LNCAP (cell line): ENCODE results near the gene MRO.

Experiments used
- TF ChIP-seq, protein P1 (sequence below): fragments of 450-650 bp; IDR thresholded peaks from 2 replicates; pipeline ENCODE4 v1.5.1; 2017; ENCODE audit warnings: mild to moderate bottlenecking

MRO gene

DNA sequence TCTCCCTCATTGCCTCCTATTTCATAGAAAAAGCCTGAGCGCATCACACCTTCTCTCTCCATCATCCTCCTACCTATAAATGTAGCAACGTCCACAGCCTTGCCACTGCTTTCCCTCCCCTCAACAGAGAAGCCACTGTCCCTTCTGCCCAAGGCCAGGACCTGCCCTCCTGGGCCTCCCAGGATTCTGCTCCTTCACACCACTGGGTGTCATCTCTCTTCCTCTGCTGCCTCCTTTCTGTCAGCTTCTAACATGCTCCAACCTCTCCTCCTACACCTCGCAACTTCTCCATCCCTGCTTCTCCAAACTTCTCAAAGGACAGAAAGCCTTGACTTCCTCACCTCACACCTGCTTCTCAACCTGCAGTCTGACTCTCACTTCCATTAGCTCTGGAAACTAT, 37.9 kb upstream of the MRO start:
- TF ChIP-seq, protein P1, sequence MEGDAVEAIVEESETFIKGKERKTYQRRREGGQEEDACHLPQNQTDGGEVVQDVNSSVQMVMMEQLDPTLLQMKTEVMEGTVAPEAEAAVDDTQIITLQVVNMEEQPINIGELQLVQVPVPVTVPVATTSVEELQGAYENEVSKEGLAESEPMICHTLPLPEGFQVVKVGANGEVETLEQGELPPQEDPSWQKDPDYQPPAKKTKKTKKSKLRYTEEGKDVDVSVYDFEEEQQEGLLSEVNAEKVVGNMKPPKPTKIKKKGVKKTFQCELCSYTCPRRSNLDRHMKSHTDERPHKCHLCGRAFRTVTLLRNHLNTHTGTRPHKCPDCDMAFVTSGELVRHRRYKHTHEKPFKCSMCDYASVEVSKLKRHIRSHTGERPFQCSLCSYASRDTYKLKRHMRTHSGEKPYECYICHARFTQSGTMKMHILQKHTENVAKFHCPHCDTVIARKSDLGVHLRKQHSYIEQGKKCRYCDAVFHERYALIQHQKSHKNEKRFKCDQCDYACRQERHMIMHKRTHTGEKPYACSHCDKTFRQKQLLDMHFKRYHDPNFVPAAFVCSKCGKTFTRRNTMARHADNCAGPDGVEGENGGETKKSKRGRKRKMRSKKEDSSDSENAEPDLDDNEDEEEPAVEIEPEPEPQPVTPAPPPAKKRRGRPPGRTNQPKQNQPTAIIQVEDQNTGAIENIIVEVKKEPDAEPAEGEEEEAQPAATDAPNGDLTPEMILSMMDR: no peak

DNA sequence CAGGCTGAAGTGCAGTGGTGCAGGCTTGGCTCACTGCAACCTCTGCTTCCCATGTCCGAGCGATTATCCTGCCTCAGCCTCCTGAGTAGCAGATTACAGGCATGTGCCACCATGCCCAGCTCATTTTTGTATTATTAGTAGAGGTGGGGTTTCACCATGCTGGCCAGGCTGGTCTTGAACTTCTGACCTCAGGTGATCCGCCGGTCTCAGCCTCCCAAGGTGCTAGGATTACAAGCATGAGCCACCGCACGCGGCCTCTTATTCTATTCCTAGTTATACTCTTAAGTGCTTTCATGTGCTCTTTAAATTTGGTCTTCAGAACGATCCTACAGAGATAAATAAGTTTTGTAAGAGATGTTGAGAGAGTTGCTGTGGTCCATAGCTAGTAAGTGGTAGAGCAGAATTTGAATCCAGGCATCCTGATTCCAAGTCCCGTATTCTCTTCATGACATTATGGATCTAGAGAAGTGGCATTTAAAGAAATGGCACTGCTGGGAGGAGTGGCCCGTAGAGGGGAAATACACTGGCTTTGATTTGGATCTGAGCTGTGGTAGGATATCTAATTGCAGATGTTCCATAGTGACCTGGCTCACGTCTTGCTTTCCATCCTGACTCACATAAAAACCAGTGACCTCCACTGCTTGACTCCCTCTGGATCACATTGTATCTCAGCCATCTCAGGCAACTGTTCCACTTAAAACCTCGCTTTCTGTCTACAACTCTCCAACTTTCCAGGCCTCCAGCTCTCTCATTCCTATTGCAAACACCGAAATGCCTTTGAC, 36.4 kb upstream of the MRO start:
- TF ChIP-seq, protein P1: no peak

DNA sequence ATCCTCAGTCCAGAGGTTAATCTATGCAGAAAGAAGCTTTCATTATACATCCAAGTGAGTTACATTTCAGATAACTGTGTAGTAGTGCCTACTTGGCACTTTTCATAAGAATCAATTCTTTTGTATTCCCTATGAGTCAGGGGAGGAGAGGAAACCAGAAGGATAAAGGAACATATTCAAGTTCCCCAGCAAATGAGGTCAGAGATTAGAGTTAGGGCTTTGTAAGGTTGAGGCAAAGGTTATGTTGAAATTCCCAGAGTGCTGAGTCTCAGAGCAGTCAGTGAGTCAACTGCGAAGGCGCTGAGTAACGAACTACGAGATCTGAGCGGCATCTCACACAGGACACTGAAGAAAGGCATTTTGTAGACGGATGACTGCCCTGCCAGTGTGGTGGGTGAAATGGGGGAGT, 34.1 kb upstream of the MRO start:
- TF ChIP-seq, protein P1: no peak

DNA sequence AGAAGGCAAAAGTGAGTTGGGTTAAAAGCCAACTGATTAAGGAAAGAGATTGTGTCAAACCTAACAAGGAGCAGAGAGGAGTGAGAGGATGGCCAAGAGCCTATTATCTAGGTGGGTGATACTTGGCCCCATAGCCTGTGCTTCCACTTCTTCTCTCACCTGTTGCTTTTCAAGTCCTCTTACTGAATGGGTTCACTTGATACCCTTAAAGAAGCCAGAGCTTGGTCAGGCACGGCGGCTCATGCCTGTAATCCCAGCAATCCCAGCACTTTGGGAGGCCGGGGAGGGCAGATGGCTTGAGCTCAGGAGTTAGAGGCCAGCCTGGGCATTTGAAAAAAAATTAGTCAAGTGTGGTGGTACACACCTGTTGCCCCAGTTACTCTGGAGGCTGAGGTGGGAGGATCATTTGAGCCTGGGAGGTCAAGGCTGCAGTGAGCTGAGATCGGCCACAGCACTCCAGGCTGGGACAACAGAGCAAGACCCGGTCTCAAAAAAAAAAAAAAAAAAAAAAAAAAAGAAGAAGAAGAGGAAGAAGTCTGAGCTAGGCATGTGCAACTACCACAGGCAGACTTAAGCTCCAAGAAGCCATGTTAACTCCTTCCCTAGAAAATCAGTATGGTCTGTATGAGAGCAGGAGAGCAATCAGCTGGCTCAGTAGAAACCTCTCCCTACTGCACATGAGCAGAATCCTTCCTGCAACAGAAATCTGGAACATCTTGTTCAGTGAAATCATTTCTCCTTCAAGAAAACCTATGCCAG, 30.7 kb upstream of the MRO start:
- TF ChIP-seq, protein P1: no peak

DNA sequence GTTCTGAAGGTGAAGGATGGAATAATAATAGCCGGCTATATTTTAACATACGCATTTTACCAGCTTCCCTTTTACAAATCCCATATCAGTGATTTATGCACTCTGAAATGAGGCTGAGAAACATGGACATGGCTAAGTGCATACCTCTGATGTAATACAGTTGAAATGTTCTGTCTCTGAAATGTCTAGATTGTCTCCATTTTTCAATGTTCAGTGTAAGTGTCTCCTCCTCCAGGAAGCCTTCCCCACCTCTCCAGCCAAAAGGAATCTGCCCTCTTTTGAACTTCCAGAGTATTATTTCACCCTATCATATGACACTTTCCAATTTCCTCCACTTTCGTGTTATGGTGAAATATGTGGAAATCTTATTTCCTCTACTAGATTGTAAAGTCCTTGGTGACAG, 29.6 kb upstream of the MRO start:
- TF ChIP-seq, protein P1: no peak

DNA sequence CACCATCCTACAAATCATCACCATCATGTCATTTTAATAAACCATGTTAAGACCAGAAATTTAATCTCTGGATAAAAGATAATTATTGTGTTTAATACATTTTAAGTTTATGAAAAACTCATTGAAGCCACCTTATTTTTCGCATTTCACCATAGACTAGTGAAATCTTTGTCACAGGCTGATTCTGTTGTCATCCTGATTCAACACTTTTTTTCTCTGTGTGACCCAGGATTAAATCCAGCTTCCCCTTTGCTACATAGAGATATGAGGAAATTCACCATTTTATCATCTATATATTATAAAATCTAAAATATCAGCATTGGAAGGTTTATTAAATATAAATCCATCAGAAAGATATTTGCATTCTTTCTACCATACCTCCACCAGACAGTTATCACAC, 29.2 kb upstream of the MRO start:
- TF ChIP-seq, protein P1: no peak

DNA sequence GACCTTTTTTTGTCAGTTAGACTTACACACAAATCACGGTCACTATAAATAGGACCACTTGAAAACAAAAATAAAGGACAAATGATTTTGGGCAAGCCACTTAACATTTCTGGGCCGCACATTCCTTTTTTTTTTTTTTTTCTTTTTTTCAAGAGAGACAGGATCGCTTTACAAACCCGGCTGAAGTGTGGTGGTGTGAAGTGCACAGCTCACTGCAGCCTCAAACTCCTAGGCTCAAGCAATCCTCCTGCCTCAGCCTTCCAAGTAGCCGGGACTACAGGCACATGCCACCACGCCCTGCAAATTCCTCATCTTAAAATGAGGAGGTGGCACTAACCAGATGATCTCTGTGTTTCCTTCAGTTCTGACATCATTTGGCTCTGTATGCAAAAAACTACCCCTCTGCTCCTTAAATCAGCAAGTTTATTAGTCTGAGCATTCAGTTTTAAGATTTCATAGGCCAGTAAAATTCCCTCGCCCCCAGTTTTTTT, 28.3 kb upstream of the MRO start:
- TF ChIP-seq, protein P1: no peak
